MM.1S (cell line): ENCODE data around the gene RNF38.

ENCODE experiments used
- DNase-seq: peaks from one replicate; pipeline ENCODE4 v3.0.0-alpha.2; 2015
- H2AFZ ChIP-seq: fragments of 300-600 bp; sonication (generic); 2 replicates; pipeline ENCODE4 v1.6.0; 2016; ENCODE audit warnings: antibody characterized with exemption, low read length
- H3F3A ChIP-seq: fragments of 300-600 bp; sonication (generic); 2 replicates; pipeline ENCODE4 v1.6.1; 2016; ENCODE audit warnings: mild to moderate bottlenecking, antibody characterized with exemption, low read length, moderate library complexity, mixed read lengths; ENCODE audit not compliant: insufficient read depth
- H3K27ac ChIP-seq: fragments of 300-600 bp; sonication (generic); 2 replicates; pipeline ENCODE4 v1.5.1; 2016; ENCODE audit warnings: mild to moderate bottlenecking, low read length
- H3K27me3 ChIP-seq: fragments of 300-600 bp; sonication (generic); replicated peaks from 2 replicates; pipeline ENCODE4 v1.6.0; 2016; ENCODE audit warnings: low read length; ENCODE audit not compliant: insufficient read depth
- H3K36me3 ChIP-seq: fragments of 300-600 bp; sonication (generic); replicated peaks from 2 replicates; pipeline ENCODE4 v1.6.1; 2016; ENCODE audit warnings: mild to moderate bottlenecking, low read length, mixed read lengths; ENCODE audit not compliant: insufficient read depth
- H3K4me1 ChIP-seq: fragments of 300-600 bp; sonication (generic); 2 replicates; pipeline ENCODE4 v1.6.1; 2016; ENCODE audit warnings: low read length, mixed read lengths
- H3K4me2 ChIP-seq: fragments of 300-600 bp; sonication (generic); 2 replicates; pipeline ENCODE4 v1.6.0; 2016; ENCODE audit warnings: low read depth, low read length
- H3K4me3 ChIP-seq: fragments of 300-600 bp; sonication (generic); 2 replicates; pipeline ENCODE4 v1.5.1; 2016; ENCODE audit warnings: low read length, mixed read lengths
- H3K79me2 ChIP-seq: fragments of 300-600 bp; sonication (generic); 2 replicates; pipeline ENCODE4 v1.6.1; 2016; ENCODE audit warnings: mixed run types, low read length, mixed read lengths
- H3K9ac ChIP-seq: fragments of 300-600 bp; sonication (generic); 2 replicates; pipeline ENCODE4 v1.6.1; 2016; ENCODE audit warnings: low read length, mixed read lengths
- H3K9me2 ChIP-seq: fragments of 300-600 bp; sonication (generic); replicated peaks from 2 replicates; pipeline ENCODE4 v1.6.1; 2016; ENCODE audit warnings: mild to moderate bottlenecking, low read length, mixed read lengths; ENCODE audit not compliant: insufficient read depth
- H3K9me3 ChIP-seq: fragments of 300-600 bp; sonication (generic); replicated peaks from 2 replicates; pipeline ENCODE4 v1.6.1; 2016; ENCODE audit warnings: mild to moderate bottlenecking, low read length, mixed read lengths; ENCODE audit not compliant: insufficient read depth
- H4K20me1 ChIP-seq: fragments of 300-600 bp; sonication (generic); 2 replicates; pipeline ENCODE4 v1.6.1; 2016; ENCODE audit warnings: mild to moderate bottlenecking, low read length, moderate library complexity, mixed read lengths; ENCODE audit not compliant: insufficient read depth
- EZH2 ChIP-seq: fragments of 300-600 bp; sonication (generic); optimal IDR thresholded peaks from 2 replicates; pipeline ENCODE3; 2017; ENCODE audit warnings: low read depth, mild to moderate bottlenecking, antibody characterized with exemption, low read length, mixed read lengths
- EZH2phosphoT487 ChIP-seq: fragments of 300-600 bp; sonication (generic); IDR thresholded peaks from 2 replicates; pipeline ENCODE4 v1.6.1; 2018; ENCODE audit warnings: antibody characterized with exemption, low read length
- TF ChIP-seq, protein P1 (sequence below): fragments of 300-600 bp; sonication (generic); IDR thresholded peaks from 2 replicates; pipeline ENCODE4 v1.5.1; 2016; ENCODE audit warnings: antibody characterized with exemption, low read length, mixed read lengths

RNF38 gene

GRCh38 chr9:36341936-36342577 is 58.0 kb downstream of the RNF38 start:
- Histone ChIP-seq H2AFZ (no peak overlapping the region), H3K9me3 (no peaks in the 10 kb centered on the region), H3K79me2 (0 out of 2 replicates have a peak, but pooled peaks cover 3% of the 10 kb centered on the region), H4K20me1 (no peaks in the 10 kb centered on the region), H3K9me2 (no peaks in the 10 kb centered on the region), H3K4me2 (peak overlapping the region; percentile 29; the same call in 1 of the 2 replicates), H3K4me1 (peaks cover 32% of the 10 kb centered on the region), H3K27me3 (no peaks in the 10 kb centered on the region), H3F3A (0 out of 2 replicates have a peak, but pooled peaks cover 4% of the 10 kb centered on the region), H3K4me3 (no peak overlapping the region), H3K36me3 (peaks cover 2% of the 10 kb centered on the region; the same call in 1 of the 2 replicates), H3K9ac (no peak overlapping the region), H3K27ac (peak overlapping the region; percentile 81)
- TF ChIP-seq EZH2phosphoT487 (no peak), EZH2 (no peak)
- TF ChIP-seq, protein P1, sequence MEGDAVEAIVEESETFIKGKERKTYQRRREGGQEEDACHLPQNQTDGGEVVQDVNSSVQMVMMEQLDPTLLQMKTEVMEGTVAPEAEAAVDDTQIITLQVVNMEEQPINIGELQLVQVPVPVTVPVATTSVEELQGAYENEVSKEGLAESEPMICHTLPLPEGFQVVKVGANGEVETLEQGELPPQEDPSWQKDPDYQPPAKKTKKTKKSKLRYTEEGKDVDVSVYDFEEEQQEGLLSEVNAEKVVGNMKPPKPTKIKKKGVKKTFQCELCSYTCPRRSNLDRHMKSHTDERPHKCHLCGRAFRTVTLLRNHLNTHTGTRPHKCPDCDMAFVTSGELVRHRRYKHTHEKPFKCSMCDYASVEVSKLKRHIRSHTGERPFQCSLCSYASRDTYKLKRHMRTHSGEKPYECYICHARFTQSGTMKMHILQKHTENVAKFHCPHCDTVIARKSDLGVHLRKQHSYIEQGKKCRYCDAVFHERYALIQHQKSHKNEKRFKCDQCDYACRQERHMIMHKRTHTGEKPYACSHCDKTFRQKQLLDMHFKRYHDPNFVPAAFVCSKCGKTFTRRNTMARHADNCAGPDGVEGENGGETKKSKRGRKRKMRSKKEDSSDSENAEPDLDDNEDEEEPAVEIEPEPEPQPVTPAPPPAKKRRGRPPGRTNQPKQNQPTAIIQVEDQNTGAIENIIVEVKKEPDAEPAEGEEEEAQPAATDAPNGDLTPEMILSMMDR = no peak
- DNase-seq = peak; percentile 74

- Histone ChIP-seq H3F3A (0 out of 2 replicates have a peak, but pooled peaks cover 4% of the 10 kb centered on the region), H3K79me2 (0 out of 2 replicates have a peak, but pooled peaks cover 3% of the 10 kb centered on the region), H3K9me3 (no peaks in the 10 kb centered on the region), H3K4me2 (no peak overlapping the region), H3K27ac (peak overlapping the region; percentile 40; the same call in 1 of the 2 replicates), H3K36me3 (0 out of 2 replicates have a peak, but pooled peaks cover 2% of the 10 kb centered on the region), H3K9ac (no peak overlapping the region), H3K9me2 (no peaks in the 10 kb centered on the region), H2AFZ (no peak overlapping the region), H3K4me3 (no peak overlapping the region), H3K27me3 (no peaks in the 10 kb centered on the region), H4K20me1 (no peaks in the 10 kb centered on the region), H3K4me1 (peaks cover 33% of the 10 kb centered on the region)
- peak; percentile 11 for DNase-seq
- TF ChIP-seq EZH2 (no peak), EZH2phosphoT487 (no peak)
- TF ChIP-seq, protein P1 = no peak
These were observed 62.2 kb downstream of the RNF38 start for GRCh38 chr9:36337865-36338264.

DNA sequence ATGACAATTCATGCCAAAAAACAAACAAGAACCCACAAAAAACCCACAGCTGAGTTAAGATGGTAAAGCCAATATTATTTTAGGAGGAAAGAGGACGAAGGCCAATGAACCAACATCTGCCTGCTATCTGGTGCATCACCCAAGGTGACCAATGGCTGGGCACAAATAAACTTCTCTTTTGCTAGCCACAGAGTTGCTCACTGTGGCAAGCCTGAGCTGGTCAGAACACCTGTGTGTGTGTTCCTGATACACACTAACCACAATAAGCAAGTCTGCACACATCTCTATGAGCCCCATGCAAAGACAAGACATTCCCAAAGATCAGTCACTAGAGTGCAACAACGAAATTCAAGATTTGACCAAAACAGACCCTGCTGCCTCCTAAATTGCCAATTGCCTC is 63.1 kb downstream of the RNF38 start:
- H3K9me3 ChIP-seq = no peaks in the 10 kb centered on the region
- 0 out of 2 replicates have a peak, but pooled peaks cover 3% of the 10 kb centered on the region for H3K79me2 ChIP-seq
- H3K9ac ChIP-seq = no peak overlapping the region
- H3K4me3 ChIP-seq = no peak overlapping the region
- peaks cover 24% of the 10 kb centered on the region for H3K4me1 ChIP-seq
- no peak overlapping the region for H3K4me2 ChIP-seq
- H3K9me2 ChIP-seq = no peaks in the 10 kb centered on the region
- H2AFZ ChIP-seq = no peak overlapping the region
- H3K27me3 ChIP-seq = no peaks in the 10 kb centered on the region
- peak; percentile 69 for DNase-seq
- 0 out of 2 replicates have a peak, but pooled peaks cover 4% of the 10 kb centered on the region for H3F3A ChIP-seq
- no peak for TF ChIP-seq EZH2
- no peak for TF ChIP-seq EZH2phosphoT487
- TF ChIP-seq, protein P1 = no peak
- no peaks in the 10 kb centered on the region for H4K20me1 ChIP-seq
- peak overlapping the region; percentile 40; the same call in 1 of the 2 replicates for H3K27ac ChIP-seq
- H3K36me3 ChIP-seq = 0 out of 2 replicates have a peak, but pooled peaks cover 2% of the 10 kb centered on the region
